B cell (primary cell): ENCODE data around the gene ADAMTS17. TPM values are rescaled to one million over a fixed set of nuclear protein-coding genes. Genes with fewer than 3 reads are reported as not detected.

ENCODE experiments used
- ATAC-seq: fragments of 200-7000 bp; cut with Tn5 transposase; one replicate; pipeline ENCODE4 v1.10.0; 2021; ENCODE audit warnings: low read depth, mild to moderate bottlenecking, moderate number of reproducible peaks, moderate library complexity
- CTCF ChIA-PET: fragments of 350-600 bp; sonication (Branson Sonifier 250); formaldehyde crosslinking; loops from one replicate; lab custom pipeline; 2021; ENCODE audit warnings: antibody characterized with exemption, inconsistent platforms; lab: Charles Lee
- POLR2A ChIA-PET: fragments of 350-600 bp; sonication (Branson Sonifier 250); formaldehyde crosslinking; loops from one replicate; lab custom pipeline; 2021; ENCODE audit warnings: antibody characterized with exemption; lab: Charles Lee
- DNase-seq: peaks from one replicate; pipeline ENCODE4 v3.0.0; 2013
- H2AFZ ChIP-seq: 2 replicates; pipeline ENCODE4 v1.6.1; 2012; ENCODE audit warnings: mild to moderate bottlenecking, low read depth, low read length; ENCODE audit not compliant: insufficient read depth, poor library complexity, severe bottlenecking
- H3K27ac ChIP-seq, 2 donors: 1 replicate in 1 of 2; 2 replicates in 1 of 2; pipeline ENCODE4 v1.5.1; 2012 to 2013; ENCODE audit warnings: low read length in 2 of 2, mild to moderate bottlenecking in 2 of 2, moderate library complexity in 1 of 2
- H3K27me3 ChIP-seq, 4 experiments: fragments of 200-600 bp in 1 of 4; sonication (generic) in 1 of 4; replicated peaks in 1 of 4; 1 replicate in 2 of 4; 2 replicates in 2 of 4; pipeline versions ENCODE4 v1.6.1 to v1.7.0; 2013 to 2016; ENCODE audit warnings: low read length in 3 of 4, mild to moderate bottlenecking in 2 of 4, mixed read lengths in 1 of 4, moderate library complexity in 1 of 4; ENCODE audit not compliant: insufficient read depth in 4 of 4, control insufficient read depth in 3 of 4; ENCODE audit errors: control extremely low read depth in 1 of 4
- H3K36me3 ChIP-seq, 2 experiments: replicated peaks in 1 of 2; 1 replicate in 1 of 2; 2 replicates in 1 of 2; pipeline versions ENCODE4 v1.6.1 to v1.7.1; 2013; ENCODE audit warnings: low read length in 1 of 2; ENCODE audit not compliant: insufficient read depth in 2 of 2, control insufficient read depth in 1 of 2; ENCODE audit errors: control extremely low read depth in 1 of 2, extremely low read depth in 1 of 2
- H3K4me1 ChIP-seq, 2 donors: fragments of 200-600 bp in 1 of 2; sonication (generic) in 1 of 2; 1 replicate in 1 of 2; 2 replicates in 1 of 2; pipeline versions ENCODE4 v1.5.1 to v1.6.1; 2013 to 2017; ENCODE audit warnings: low read length in 2 of 2; ENCODE audit not compliant: control insufficient read depth in 2 of 2, insufficient read depth in 2 of 2
- H3K4me2 ChIP-seq: replicated peaks from 2 replicates; pipeline ENCODE3; 2012; ENCODE audit warnings: mild to moderate bottlenecking, low read depth, low read length; ENCODE audit not compliant: poor library complexity, severe bottlenecking
- H3K4me3 ChIP-seq, 5 experiments: fragments of 200-600 bp in 1 of 5; sonication (generic) in 1 of 5; 1 replicate in 3 of 5; 2 replicates in 2 of 5; pipeline versions ENCODE4 v1.5.1 to v1.7.0; 2011 to 2016; ENCODE audit warnings: low read length in 4 of 5, mild to moderate bottlenecking in 4 of 5, low read depth in 2 of 5, control low read depth in 1 of 5, moderate library complexity in 1 of 5; ENCODE audit not compliant: insufficient read depth in 1 of 5; ENCODE audit errors: control extremely low read depth in 1 of 5, extremely low read depth in 1 of 5
- H3K79me2 ChIP-seq: fragments of 200-600 bp; sonication (generic); one replicate; pipeline ENCODE4 v1.6.0; 2016; ENCODE audit warnings: low read length; ENCODE audit not compliant: control insufficient read depth, insufficient read depth
- H3K9ac ChIP-seq: fragments of 200-600 bp; sonication (generic); 2 replicates; pipeline ENCODE4 v1.6.1; 2017; ENCODE audit warnings: mild to moderate bottlenecking, low read length, moderate library complexity
- H3K9me3 ChIP-seq, 3 donors: one replicate each; pipeline versions ENCODE4 v1.6.1 to v1.7.1; 2013; ENCODE audit warnings: low read length in 2 of 3; ENCODE audit not compliant: control insufficient read depth in 2 of 3, insufficient read depth in 1 of 3; ENCODE audit errors: control extremely low read depth in 1 of 3
- H4K20me1 ChIP-seq: 2 replicates; pipeline ENCODE4 v1.6.0; 2012; ENCODE audit warnings: mild to moderate bottlenecking, low read length; ENCODE audit not compliant: insufficient read depth, control insufficient read depth, poor library complexity, severe bottlenecking
- H3K27ac Mint-ChIP-seq: one replicate; pipeline ENCODE4 v1.8.0; 2021; ENCODE audit warnings: mixed read lengths
- H3K27me3 Mint-ChIP-seq: one replicate; pipeline ENCODE4 v1.8.0; 2021; ENCODE audit warnings: mixed read lengths
- H3K4me1 Mint-ChIP-seq: one replicate; pipeline ENCODE4 v1.8.0; 2021; ENCODE audit warnings: mixed read lengths
- H3K4me3 Mint-ChIP-seq: one replicate; pipeline ENCODE4 v1.8.0; 2021; ENCODE audit warnings: mixed read lengths
- H3K9me3 Mint-ChIP-seq: one replicate; pipeline ENCODE4 v1.8.0; 2022; ENCODE audit warnings: mixed read lengths; ENCODE audit not compliant: insufficient read depth
- EZH2 ChIP-seq: IDR thresholded peaks from 2 replicates; pipeline ENCODE4 v1.6.1; 2012; ENCODE audit warnings: borderline replicate concordance, low read depth, mild to moderate bottlenecking, moderate library complexity, low read length; ENCODE audit not compliant: insufficient read depth, poor library complexity, severe bottlenecking
- WGBS: methylation state at CpG from one replicate; pipeline ENCODE4 v1.1.5; 2013; ENCODE audit warnings: missing lambda C conversion rate; ENCODE audit not compliant: insufficient coverage; 5-methylcytosine and 5-hydroxymethylcytosine counted together
- intact Hi-C: fragments of 100-400 bp; cut with micrococcal nuclease; formaldehyde crosslinking; loops from one replicate; pipeline ENCODE4 v1.10.0; 2022
- polyA plus RNA-seq: library from polyadenylated mRNA; depleted of rRNA; stranded (reverse); fragments of >200 nt; gene quantifications from 2 replicates; pipeline ENCODE4 v1.2.3, GENCODE V29; 2012
- total RNA-seq, 2 donors: library from RNA; stranded (reverse); fragments of 120-200 nt in 1 of 2; gene quantifications; 1 replicate in 1 of 2; 2 replicates in 1 of 2; pipeline versions ENCODE4 v1.2.3 to v1.2.4, GENCODE V29; 2013 to 2022
- TF ChIP-seq, protein P1 (sequence below): fragments of 200-600 bp; IDR thresholded peaks from one replicate; pipeline ENCODE4 v1.8.0; 2022; ENCODE audit warnings: antibody characterized with exemption, mild to moderate bottlenecking

Gene ADAMTS17
- total and polyA plus RNA-seq, 2 donors (not counting 1 experiment from before 2014, with no cell fraction given) = 0.10 TPM; not detected in 1

DNA sequence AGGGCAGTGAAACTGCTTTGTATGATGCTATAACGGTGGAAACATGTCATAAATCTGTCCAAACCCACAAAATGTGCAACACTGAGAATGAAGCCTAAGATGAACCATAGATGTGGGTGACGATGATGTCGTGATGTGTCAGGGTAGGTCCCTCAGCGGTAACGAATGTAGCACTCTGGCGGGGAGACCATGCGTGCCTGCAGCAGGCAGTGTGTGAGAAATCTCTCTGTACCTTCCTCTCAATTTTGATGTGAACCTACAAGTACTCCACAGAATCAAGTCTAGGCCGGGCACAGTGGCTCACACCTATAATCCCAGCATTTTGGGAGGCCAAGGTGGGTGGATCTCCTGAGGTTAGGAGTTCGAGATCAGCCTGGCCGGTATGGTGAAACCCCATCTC is 340.4 kb downstream of the ADAMTS17 start:
- H3K27ac Mint-ChIP-seq = no peak overlapping the region
- Histone ChIP-seq H3K27ac (no peak overlapping the region), H3K36me3 (no peaks in the 10 kb centered on the region), H3K4me2 (no peak overlapping the region), H3K27me3 (peaks cover 0 to 2% (median 0%) of the 10 kb centered on the region in 4 experiments), H3K9me3 (peaks cover 0 to 13% (median 0%) of the 10 kb centered on the region in 3 donors), H4K20me1 (no peaks in the 10 kb centered on the region), H3K9ac (no peak overlapping the region), H3K4me3 (no peak overlapping the region), H2AFZ (no peak overlapping the region), H3K4me1 (no peaks in the 10 kb centered on the region), H3K79me2 (no peaks in the 10 kb centered on the region)
- TF ChIP-seq, protein P1, sequence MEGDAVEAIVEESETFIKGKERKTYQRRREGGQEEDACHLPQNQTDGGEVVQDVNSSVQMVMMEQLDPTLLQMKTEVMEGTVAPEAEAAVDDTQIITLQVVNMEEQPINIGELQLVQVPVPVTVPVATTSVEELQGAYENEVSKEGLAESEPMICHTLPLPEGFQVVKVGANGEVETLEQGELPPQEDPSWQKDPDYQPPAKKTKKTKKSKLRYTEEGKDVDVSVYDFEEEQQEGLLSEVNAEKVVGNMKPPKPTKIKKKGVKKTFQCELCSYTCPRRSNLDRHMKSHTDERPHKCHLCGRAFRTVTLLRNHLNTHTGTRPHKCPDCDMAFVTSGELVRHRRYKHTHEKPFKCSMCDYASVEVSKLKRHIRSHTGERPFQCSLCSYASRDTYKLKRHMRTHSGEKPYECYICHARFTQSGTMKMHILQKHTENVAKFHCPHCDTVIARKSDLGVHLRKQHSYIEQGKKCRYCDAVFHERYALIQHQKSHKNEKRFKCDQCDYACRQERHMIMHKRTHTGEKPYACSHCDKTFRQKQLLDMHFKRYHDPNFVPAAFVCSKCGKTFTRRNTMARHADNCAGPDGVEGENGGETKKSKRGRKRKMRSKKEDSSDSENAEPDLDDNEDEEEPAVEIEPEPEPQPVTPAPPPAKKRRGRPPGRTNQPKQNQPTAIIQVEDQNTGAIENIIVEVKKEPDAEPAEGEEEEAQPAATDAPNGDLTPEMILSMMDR = no peak
- no peak for TF ChIP-seq EZH2
- no peaks in the 10 kb centered on the region for H3K9me3 Mint-ChIP-seq
- ATAC-seq (no peak), DNase-seq (no peak)
- POLR2A ChIA-PET = no interaction called here
- no peaks in the 10 kb centered on the region for H3K27me3 Mint-ChIP-seq
- no peak overlapping the region for H3K4me3 Mint-ChIP-seq
- H3K4me1 Mint-ChIP-seq = no peaks in the 10 kb centered on the region
- WGBS = 77% methylated on average over 7 of the region's 10 CpGs
- intact Hi-C loops = loop anchor here (10.0 kb wide), 1 partner anchor 817 kb away; no protein-coding TSS in a partner anchor
- CTCF ChIA-PET = no interaction called here

DNA sequence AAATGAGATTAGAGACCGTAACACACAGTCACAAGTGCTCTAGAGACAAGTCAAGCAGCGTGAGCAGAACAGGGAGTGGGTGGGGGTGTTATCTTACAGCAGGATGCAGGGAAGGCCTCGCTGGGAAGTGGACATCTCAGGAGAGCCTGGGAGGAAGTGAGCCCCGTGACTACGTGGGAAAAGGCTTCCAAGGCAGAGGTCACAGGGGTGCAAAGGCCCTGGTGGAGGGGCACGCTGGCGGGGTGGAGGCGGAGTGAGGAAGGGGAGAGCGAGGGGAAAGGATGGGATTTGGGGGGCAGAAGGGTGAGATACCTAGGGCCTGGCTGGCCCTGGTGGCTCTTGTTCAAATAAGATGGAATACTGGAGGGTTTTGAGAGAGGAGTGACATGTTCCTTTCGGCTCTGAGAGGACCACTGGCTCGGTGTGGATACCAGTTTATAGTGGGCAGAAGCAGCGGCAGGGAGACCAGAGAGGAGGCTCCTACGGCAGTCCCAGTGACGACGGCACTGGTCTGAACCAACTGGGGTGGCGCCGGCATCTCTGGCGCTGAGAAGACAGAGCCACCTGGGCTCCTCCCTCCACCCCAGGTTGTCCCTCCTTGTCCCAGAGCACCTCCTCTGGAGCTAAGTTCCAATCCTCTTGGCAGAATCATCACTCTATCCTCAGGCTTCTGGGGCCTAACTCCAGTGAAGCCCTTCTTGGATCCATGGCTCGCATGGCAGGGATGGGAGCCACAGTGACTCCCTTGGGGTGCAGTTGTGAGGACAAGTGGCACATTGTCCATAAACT is 342.3 kb downstream of the ADAMTS17 start:
- Mint-ChIP-seq H3K9me3 (no peaks in the 10 kb centered on the region), H3K4me1 (no peaks in the 10 kb centered on the region), H3K27ac (no peak overlapping the region), H3K4me3 (no peak overlapping the region), H3K27me3 (no peaks in the 10 kb centered on the region)
- Histone ChIP-seq H3K4me3 (no peak overlapping the region), H3K27ac (no peak overlapping the region), H3K9ac (no peak overlapping the region), H2AFZ (no peak overlapping the region), H3K4me1 (no peaks in the 10 kb centered on the region), H3K4me2 (no peak overlapping the region), H3K9me3 (peaks cover 0 to 13% (median 0%) of the 10 kb centered on the region in 3 donors), H3K27me3 (peaks cover 0 to 2% (median 0%) of the 10 kb centered on the region in 4 experiments), H3K36me3 (no peaks in the 10 kb centered on the region), H3K79me2 (no peaks in the 10 kb centered on the region), H4K20me1 (no peaks in the 10 kb centered on the region)
- DNase-seq = no peak
- ChIA-PET POLR2A (no interaction called here), CTCF (no interaction called here)
- WGBS = 76% methylated on average over 18 of the region's 19 CpGs
- intact Hi-C loops = loop anchor here (10.0 kb wide), 1 partner anchor 815 kb away; no protein-coding TSS in a partner anchor
- no peak for TF ChIP-seq EZH2
- TF ChIP-seq, protein P1 = no peak
- no peak for ATAC-seq
